Stimulated activated CD8-positive, alpha-beta memory T cell treated with anti-CD3 and anti-CD28 coated beads, Interleukin-4, amount 100 ng/mL, for 1 hour (primary cell): ENCODE measurements around the gene ENO2.

ENCODE experiments used
- DNase-seq, 2 donors: peaks; one replicate each; pipeline ENCODE4 v3.0.0-alpha.2; 2020; ENCODE audit warnings: low read depth in 2 of 2, low spot score in 1 of 2

ENO2 gene

GRCh38 chr12:6946920-6947374 lies 32.6 kb downstream of the ENO2 start:
- DNase-seq: no peak

DNA sequence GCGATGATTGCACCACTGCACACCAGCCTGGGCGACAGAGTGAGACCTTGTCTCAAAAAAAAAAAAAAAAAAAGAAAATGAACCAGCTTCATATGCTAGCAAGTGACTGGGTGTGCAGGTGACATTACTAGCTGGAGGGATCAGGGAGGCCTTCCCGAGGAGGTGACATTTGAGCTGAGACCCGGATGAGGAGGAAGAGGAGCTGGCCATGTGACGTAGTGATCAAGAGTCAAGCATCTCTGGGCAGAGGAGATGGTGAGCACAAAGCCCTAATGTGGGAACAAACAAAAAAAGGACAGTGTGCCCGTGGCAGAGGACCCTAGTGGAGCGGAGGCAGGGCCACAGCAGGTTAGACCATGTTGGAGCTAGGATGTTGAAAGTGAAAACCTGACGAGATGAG lies 33.2 kb downstream of the ENO2 start:
- no peak for DNase-seq

GRCh38 chr12:6948873-6949594 lies 34.7 kb downstream of the ENO2 start:
- no peak for DNase-seq

DNA sequence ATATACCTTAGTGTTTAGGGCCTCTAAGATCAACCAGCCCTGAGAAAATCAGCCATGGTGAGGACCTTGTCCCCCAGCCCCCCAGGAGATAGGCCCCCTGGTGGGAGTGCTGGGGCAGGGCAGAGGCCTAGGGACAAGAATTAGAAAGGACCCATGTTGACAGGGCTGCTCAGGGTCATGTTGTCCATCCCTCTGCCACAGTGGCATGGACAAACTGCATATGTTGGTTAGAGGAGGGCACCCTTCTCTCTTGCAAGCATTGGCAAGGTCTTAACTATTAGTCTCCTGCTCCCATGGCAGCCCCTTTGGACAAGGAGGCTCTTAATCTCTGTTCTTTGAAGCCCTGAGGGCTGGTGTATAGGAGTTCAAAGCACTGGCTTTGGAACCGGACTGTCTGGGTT lies 36.0 kb downstream of the ENO2 start:
- DNase-seq: no peak

GRCh38 chr12:6950811-6951540 lies 36.6 kb downstream of the ENO2 start, which contains the start of gene PTPN6:
Gene PTPN6, plus strand, starts transcription at chr12:6951356. Its CDS starts 157 bp downstream, at chr12:6951513.
- no peak for DNase-seq

DNA sequence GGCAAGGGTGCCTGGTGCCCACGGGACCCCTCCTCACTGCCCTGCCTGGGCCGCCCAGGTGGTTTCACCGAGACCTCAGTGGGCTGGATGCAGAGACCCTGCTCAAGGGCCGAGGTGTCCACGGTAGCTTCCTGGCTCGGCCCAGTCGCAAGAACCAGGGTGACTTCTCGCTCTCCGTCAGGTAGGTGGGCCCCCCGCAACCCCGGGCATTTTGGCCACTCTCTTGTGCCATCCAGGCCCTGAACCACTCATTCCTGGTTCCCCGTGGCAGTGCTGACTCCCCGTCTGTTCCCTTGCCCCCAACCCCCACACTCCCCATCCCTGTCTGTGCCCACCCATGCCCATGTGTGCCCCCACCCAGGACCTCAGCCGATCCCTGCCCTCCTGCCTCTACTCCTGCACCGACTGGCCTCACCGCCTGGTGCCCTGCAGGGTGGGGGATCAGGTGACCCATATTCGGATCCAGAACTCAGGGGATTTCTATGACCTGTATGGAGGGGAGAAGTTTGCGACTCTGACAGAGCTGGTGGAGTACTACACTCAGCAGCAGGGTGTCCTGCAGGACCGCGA lies 37.3 kb downstream of the ENO2 start:
- DNase-seq: no peak

GRCh38 chr12:6952121-6952862 lies 37.9 kb downstream of the ENO2 start:
- DNase-seq: no peak

GRCh38 chr12:6952863-6953441 lies 38.6 kb downstream of the ENO2 start:
- no peak for DNase-seq

- peak; percentile 74 to 78 for DNase-seq
Measured at GRCh38 chr12:6953442-6954315, 39.3 kb downstream of the ENO2 start.

DNA sequence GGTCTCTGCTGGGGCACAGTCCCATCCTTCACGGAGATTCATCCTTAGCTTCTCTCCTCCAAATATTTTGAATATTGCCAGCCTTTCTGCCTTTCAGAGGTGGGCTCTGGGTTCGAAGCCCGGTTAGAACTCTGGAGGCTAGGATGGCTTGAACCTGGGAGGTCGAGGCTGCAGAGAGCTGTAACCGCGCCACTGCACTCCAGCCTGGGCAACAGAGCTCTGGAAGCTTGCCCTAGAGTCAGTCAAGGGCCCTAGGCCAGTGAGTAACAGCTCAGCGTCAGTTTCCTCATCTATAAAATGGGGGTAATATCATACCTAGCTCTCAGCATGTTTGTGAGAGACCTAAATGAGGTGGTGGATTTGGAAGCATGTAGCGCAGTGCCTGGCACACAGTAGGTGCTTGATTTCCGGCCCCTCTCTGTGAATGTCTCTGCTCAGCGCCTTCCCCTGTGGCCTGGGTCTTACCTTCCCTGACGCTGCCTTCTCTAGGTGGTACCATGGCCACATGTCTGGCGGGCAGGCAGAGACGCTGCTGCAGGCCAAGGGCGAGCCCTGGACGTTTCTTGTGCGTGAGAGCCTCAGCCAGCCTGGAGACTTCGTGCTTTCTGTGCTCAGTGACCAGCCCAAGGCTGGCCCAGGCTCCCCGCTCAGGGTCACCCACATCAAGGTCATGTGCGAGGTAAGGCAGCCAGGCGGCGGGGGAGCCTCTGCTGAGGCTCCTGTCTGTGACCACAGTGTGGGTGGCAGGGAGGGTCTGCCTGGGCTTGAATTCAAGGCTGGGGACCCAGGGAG lies 40.1 kb downstream of the ENO2 start:
- no peak for DNase-seq

- no peak for DNase-seq
Measured at GRCh38 chr12:6955108-6956020, 41.0 kb downstream of the ENO2 start.

DNA sequence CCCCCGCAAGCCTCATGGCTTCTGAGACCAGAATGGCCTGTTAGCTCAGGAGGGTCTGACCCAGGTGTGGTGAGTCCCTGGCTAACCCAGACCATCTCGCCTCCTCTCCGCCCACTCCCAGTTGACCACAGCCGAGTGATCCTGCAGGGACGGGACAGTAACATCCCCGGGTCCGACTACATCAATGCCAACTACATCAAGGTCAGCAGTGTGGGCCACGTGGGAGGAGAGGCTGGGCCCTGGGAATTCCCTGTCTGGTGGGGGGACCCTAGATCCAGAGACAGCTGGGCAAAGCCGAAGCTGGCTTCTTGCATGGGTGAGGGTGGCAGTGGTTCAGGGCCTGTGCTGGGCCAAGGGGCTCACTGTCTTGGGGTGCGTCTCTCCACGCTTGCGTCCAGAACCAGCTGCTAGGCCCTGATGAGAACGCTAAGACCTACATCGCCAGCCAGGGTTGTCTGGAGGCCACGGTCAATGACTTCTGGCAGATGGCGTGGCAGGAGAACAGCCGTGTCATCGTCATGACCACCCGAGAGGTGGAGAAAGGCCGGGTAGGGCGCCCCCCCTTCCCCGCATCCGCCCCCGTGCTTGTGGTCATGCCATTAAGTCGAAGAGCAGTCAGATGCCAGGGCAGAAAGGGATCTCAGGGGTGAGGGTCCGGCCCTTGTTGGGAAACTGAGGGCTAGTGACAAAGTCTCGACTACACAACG lies 41.8 kb downstream of the ENO2 start:
- no peak for DNase-seq

DNA sequence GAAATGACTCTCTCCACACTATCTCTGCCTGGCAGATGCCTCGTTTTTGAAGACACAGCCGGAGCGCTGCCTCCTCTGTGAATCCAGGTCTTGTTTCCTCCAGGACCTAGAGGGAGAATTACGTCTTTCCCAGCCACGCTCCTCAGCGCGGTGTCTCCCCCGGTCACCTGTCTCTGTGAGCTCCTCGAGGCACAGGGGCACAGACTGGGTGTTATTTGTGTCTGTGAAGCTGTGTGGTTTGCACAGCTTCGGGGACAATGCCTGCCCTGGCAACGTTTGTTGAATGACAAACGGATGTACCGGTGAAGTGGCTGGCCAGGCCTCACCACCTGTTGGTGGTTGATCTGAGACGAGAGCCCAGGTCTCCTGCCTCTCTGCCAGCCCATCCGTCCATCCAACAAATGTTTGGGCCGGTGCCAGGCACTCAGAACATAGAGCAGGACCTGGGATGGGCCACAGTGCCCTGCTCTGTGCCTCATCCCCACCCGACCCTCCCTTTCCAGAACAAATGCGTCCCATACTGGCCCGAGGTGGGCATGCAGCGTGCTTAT lies 42.8 kb downstream of the ENO2 start:
- no peak for DNase-seq

GRCh38 chr12:6957741-6958608 lies 43.6 kb downstream of the ENO2 start:
- DNase-seq: no peak

- no peak for DNase-seq
Measured at GRCh38 chr12:6958609-6959057, 44.3 kb downstream of the ENO2 start.

DNA sequence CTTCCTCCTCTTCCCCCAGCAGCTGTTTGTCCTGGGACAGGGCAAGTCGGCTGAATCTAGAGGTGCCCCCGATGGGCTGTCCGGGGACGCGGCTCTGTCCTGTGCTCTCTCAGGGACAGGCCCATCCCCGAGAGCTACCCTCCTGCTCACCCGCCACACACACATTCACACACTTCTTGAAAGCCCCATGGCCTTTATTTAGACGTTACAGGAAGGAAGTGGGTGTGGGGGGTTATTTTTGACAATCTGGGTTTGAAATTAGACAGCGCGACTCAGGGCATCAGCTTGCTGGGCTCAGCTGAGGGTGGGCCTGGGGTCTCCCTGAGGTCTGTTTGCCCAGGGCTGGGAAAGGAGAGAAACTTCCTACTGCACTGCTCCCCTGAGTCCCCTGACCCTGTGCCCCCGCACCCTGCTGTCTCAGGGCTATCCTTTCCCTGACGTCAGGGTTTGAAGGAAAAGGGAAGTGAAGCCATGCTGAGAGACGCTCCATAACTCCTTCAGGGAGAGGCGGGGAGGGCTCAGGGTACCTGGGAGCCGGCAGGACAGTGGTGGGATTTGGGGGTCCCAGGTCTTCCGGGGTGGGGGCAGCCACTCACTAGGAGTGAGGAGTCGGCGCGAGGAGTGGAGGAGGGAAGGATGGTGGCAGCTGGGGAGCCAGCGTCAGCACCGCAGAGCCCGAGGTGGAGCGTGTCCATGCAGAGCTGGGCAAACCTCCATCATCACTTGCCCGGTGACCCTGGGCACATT lies 44.9 kb downstream of the ENO2 start:
- DNase-seq: no peak
